CD14-positive monocyte (primary cell): ENCODE data around the gene PADI1. TPM values are rescaled to one million over a fixed set of nuclear protein-coding genes. Genes with fewer than 3 reads are reported as not detected.

Experiments used
- DNase-seq, 3 donors: peaks; one replicate each; pipeline ENCODE4 v3.0.0-alpha.2; 2011 to 2022
- H2AFZ ChIP-seq: 2 replicates; pipeline ENCODE4 v1.6.0; 2012; ENCODE audit warnings: mild to moderate bottlenecking, low read depth, low read length, inconsistent platforms; ENCODE audit not compliant: insufficient read depth, poor library complexity, severe bottlenecking
- H3K27ac ChIP-seq, 2 donors: 1 replicate in 1 of 2; 2 replicates in 1 of 2; pipeline ENCODE4 v1.5.1; 2012 to 2013; ENCODE audit warnings: low read length in 2 of 2, control low read depth in 1 of 2, inconsistent platforms in 1 of 2, low read depth in 1 of 2, mild to moderate bottlenecking in 1 of 2
- H3K27me3 ChIP-seq, 2 donors: one replicate each; pipeline versions ENCODE4 v1.6.0 to v1.6.1; 2011 to 2013; ENCODE audit warnings: low read length in 2 of 2; ENCODE audit not compliant: control insufficient read depth in 2 of 2, insufficient read depth in 2 of 2
- H3K36me3 ChIP-seq, 2 donors: replicated peaks in 1 of 2; 1 replicate in 1 of 2; 2 replicates in 1 of 2; pipeline versions ENCODE4 v1.5.1 to v1.6.1; 2012 to 2013; ENCODE audit warnings: low read length in 2 of 2, control low read depth in 1 of 2, inconsistent platforms in 1 of 2, mild to moderate bottlenecking in 1 of 2; ENCODE audit not compliant: insufficient read depth in 2 of 2, control insufficient read depth in 1 of 2
- H3K4me1 ChIP-seq, 2 donors: 1 replicate in 1 of 2; 2 replicates in 1 of 2; pipeline versions ENCODE4 v1.5.1 to v1.6.1; 2012 to 2013; ENCODE audit warnings: low read length in 2 of 2, control low read depth in 1 of 2, inconsistent platforms in 1 of 2, mild to moderate bottlenecking in 1 of 2, moderate library complexity in 1 of 2; ENCODE audit not compliant: insufficient read depth in 2 of 2, control insufficient read depth in 1 of 2
- H3K4me2 ChIP-seq: replicated peaks from 2 replicates; pipeline ENCODE3; 2012; ENCODE audit warnings: low read length, moderate library complexity, mild to moderate bottlenecking; ENCODE audit not compliant: poor library complexity, severe bottlenecking; ENCODE audit errors: extremely low read depth
- H3K4me3 ChIP-seq, 3 experiments: fragments of 200-600 bp in 1 of 3; sonication (generic) in 1 of 3; replicated peaks in 1 of 3; 1 replicate in 2 of 3; 2 replicates in 1 of 3; pipeline ENCODE4 v1.5.1; 2011 to 2013; ENCODE audit warnings: low read length in 3 of 3, mild to moderate bottlenecking in 3 of 3, control low read depth in 2 of 3, low read depth in 2 of 3, inconsistent platforms in 1 of 3, moderate library complexity in 1 of 3
- H3K79me2 ChIP-seq: 2 replicates; pipeline ENCODE4 v1.6.0; 2012; ENCODE audit warnings: mild to moderate bottlenecking, control low read depth, inconsistent platforms, low read length, moderate library complexity; ENCODE audit not compliant: insufficient read depth
- H3K9ac ChIP-seq: 2 replicates; pipeline ENCODE4 v1.6.0; 2017; ENCODE audit warnings: low read length, mild to moderate bottlenecking; ENCODE audit not compliant: insufficient read depth, poor library complexity, severe bottlenecking
- H3K9me3 ChIP-seq, 2 donors: replicated peaks in 1 of 2; 1 replicate in 1 of 2; 2 replicates in 1 of 2; pipeline versions ENCODE4 v1.5.1 to v1.6.1; 2012 to 2013; ENCODE audit warnings: low read length in 2 of 2, control low read depth in 1 of 2; ENCODE audit not compliant: control insufficient read depth in 1 of 2, insufficient read depth in 1 of 2
- H4K20me1 ChIP-seq: 2 replicates; pipeline ENCODE4 v1.6.0; 2012; ENCODE audit warnings: mild to moderate bottlenecking, low read length, control low read depth, moderate library complexity; ENCODE audit not compliant: insufficient read depth
- H3K27ac Mint-ChIP-seq, 7 donors: one replicate each; pipeline ENCODE4 v1.8.0; 2020; ENCODE audit warnings: mild to moderate bottlenecking in 7 of 7, mixed read lengths in 7 of 7, moderate library complexity in 6 of 7, inconsistent platforms in 2 of 7
- H3K27me3 Mint-ChIP-seq, 3 donors: one replicate each; pipeline ENCODE4 v1.8.0; 2021 to 2022; ENCODE audit warnings: low read depth in 3 of 3, mild to moderate bottlenecking in 3 of 3, mixed read lengths in 3 of 3, moderate library complexity in 3 of 3, inconsistent platforms in 1 of 3
- H3K36me3 Mint-ChIP-seq, 2 donors: one replicate each; pipeline ENCODE4 v1.8.0; 2020; ENCODE audit warnings: mixed read lengths in 2 of 2, inconsistent platforms in 1 of 2, mild to moderate bottlenecking in 1 of 2
- H3K4me1 Mint-ChIP-seq: one replicate; pipeline ENCODE4 v1.8.0; 2020; ENCODE audit warnings: mild to moderate bottlenecking, mixed read lengths
- H3K4me3 Mint-ChIP-seq, 2 donors: one replicate each; pipeline ENCODE4 v1.8.0; 2020; ENCODE audit warnings: mild to moderate bottlenecking in 2 of 2, mixed read lengths in 2 of 2, moderate library complexity in 1 of 2
- H3K9me3 Mint-ChIP-seq, 7 donors: one replicate each; pipeline ENCODE4 v1.8.0; 2020 to 2022; ENCODE audit warnings: mixed read lengths in 7 of 7, mild to moderate bottlenecking in 6 of 7, moderate library complexity in 6 of 7, inconsistent platforms in 2 of 7
- CTCF ChIP-seq: fragments of 200-600 bp; IDR thresholded peaks from one replicate; pipeline ENCODE4 v1.8.0; 2022; ENCODE audit warnings: antibody characterized with exemption, mild to moderate bottlenecking
- WGBS: methylation state at CpG from one replicate; pipeline ENCODE4 v1.1.5; 2013; ENCODE audit warnings: missing lambda C conversion rate; ENCODE audit not compliant: insufficient coverage; 5-methylcytosine and 5-hydroxymethylcytosine counted together
- intact Hi-C, 2 donors: fragments of 100-400 bp; cut with micrococcal nuclease; formaldehyde crosslinking; loops; one replicate each; pipeline versions ENCODE4 v1.15.0 to v1.15.1; 2023
- polyA plus RNA-seq, 3 donors: library from polyadenylated mRNA; depleted of rRNA in 1 of 3; unstranded in 2 of 3; stranded (reverse) in 1 of 3; fragments of 300-500 nt in 2 of 3; fragments of >200 nt in 1 of 3; fragmentation: Illumina TruSeq in 2 of 3; gene quantifications; 1 replicate in 2 of 3; 2 replicates in 1 of 3; pipeline ENCODE4 v1.2.3, GENCODE V29; 2012 to 2021

Gene PADI1
- polyA plus RNA-seq, 3 donors = not detected

GRCh38 chr1:17155257-17155920 is 49.5 kb upstream of the PADI1 start:
- peaks cover 4 to 10% (median 7%) of the 10 kb centered on the region in 3 donors for H3K27me3 Mint-ChIP-seq
- no peaks in the 10 kb centered on the region for H3K4me1 Mint-ChIP-seq
- intact Hi-C loops = no loop called here
- no peaks in the 10 kb centered on the region for H3K36me3 ChIP-seq
- H4K20me1 ChIP-seq = no peaks in the 10 kb centered on the region
- no peak overlapping the region for H3K4me2 ChIP-seq
- no peak for DNase-seq
- no peak overlapping the region for H3K4me3 Mint-ChIP-seq
- H3K9ac ChIP-seq = no peak overlapping the region
- no peaks in the 10 kb centered on the region for H3K79me2 ChIP-seq
- H3K9me3 ChIP-seq = peaks cover 32 to 43% of the 10 kb centered on the region in 2 donors
- no peak overlapping the region for H3K27ac Mint-ChIP-seq
- no peaks in the 10 kb centered on the region for H3K4me1 ChIP-seq
- H3K27ac ChIP-seq = no peak overlapping the region
- peaks cover 0 to 3% of the 10 kb centered on the region in 2 donors for H3K36me3 Mint-ChIP-seq
- H2AFZ ChIP-seq = no peak overlapping the region
- H3K9me3 Mint-ChIP-seq = peaks cover 40 to 61% (median 54%) of the 10 kb centered on the region in 7 donors
- 50% methylated on average over 1 of the region's 2 CpGs for WGBS
- H3K27me3 ChIP-seq = no peaks in the 10 kb centered on the region
- H3K4me3 ChIP-seq = no peak overlapping the region
- no peak for TF ChIP-seq CTCF

GRCh38 chr1:17156108-17156507 is 48.8 kb upstream of the PADI1 start:
- Histone ChIP-seq H3K27ac (no peak overlapping the region), H4K20me1 (no peaks in the 10 kb centered on the region), H3K36me3 (no peaks in the 10 kb centered on the region), H3K4me1 (peaks cover 2 to 4% of the 10 kb centered on the region in 2 donors), H3K9ac (no peak overlapping the region), H3K9me3 (peaks cover 32 to 40% of the 10 kb centered on the region in 2 donors), H3K27me3 (no peaks in the 10 kb centered on the region), H3K4me2 (no peak overlapping the region), H3K79me2 (no peaks in the 10 kb centered on the region), H2AFZ (no peak overlapping the region), H3K4me3 (no peak overlapping the region)
- Mint-ChIP-seq H3K9me3 (peaks cover 37 to 60% (median 52%) of the 10 kb centered on the region in 7 donors), H3K4me1 (peaks cover 2% of the 10 kb centered on the region), H3K36me3 (peaks cover 0 to 3% of the 10 kb centered on the region in 2 donors), H3K27me3 (peaks cover 2 to 6% (median 5%) of the 10 kb centered on the region in 3 donors), H3K27ac (no peak overlapping the region), H3K4me3 (no peak overlapping the region)
- intact Hi-C loops = no loop called here
- peak in 2 of 3 donors; percentile 14 to 30 for DNase-seq
- no peak for TF ChIP-seq CTCF
- WGBS = 44% methylated on average over 1 of the region's 3 CpGs
